Stimulated activated CD8-positive, alpha-beta memory T cell treated with anti-CD3 and anti-CD28 coated beads, Interleukin-7, amount 100 ng/mL, for 48 hours (primary cell): ENCODE measurements around the gene TMED10.
A peak's percentile ranks its signal among the peaks of the same experiment; 100 is the strongest.

Source experiments
- DNase-seq, 2 donors: peaks; one replicate each; pipeline ENCODE4 v3.0.0-alpha.2; 2020; ENCODE audit warnings: low read depth in 1 of 2; ENCODE audit errors: extremely low read depth in 1 of 2

The TMED10 gene

DNA sequence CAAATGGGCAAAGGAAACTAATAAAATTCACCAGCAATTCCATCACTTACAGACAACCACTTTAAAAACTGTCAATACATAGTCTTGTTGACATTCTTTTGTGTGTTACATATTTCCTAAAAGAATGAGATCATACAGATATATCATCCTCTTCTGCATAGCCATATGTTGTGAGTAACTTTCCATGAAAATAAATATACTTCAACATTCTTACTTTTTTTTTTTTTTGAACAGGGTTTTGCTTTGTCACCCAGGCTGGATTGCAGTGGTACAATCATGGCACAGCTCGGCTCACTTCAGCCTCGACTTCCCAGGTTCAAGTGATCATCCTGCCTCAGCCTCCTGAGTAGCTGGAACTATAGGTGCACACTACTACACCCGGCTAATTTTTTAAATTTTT lies 86.1 kb downstream of the TMED10 start:
- no peak for DNase-seq

DNA sequence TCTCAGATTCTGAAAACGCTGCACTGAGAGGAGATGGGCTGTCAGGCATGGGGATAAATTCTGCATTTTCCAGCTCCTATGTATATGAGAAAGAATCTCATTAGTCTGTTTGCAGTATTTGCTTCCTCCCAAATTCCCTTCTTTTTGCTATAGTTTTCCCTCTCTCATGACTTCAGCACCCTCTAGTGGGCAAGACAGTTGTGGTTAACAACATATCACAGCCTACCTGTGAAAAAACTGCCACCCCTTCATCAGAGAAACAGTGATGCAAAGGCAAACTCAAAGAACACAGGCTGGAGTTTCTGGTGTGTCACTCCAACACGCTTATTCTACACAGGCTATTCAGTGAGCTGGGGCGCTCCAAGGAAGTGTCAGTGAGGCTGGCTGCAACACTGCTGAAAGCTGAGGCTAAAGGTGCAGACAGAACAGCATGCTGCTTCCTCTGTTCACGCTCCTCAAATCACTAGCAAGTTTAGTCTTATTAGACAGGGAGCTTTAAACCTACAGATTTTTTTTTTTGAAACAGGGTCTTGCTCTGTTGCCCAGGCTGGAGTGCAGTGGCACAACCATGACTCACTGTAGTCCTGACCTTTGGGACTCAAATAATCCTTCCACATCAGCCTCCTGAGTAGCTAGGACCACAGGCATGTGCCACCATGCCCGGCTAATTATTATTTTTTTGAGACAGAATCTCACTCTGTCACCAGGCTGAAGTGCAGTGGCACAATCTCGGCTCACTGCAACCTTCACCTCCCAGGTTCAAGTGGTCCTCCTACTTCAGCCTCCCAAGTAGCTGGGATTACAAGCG lies 87.6 kb downstream of the TMED10 start:
- DNase-seq: peak in 1 of 2 donors; percentile 5

DNA sequence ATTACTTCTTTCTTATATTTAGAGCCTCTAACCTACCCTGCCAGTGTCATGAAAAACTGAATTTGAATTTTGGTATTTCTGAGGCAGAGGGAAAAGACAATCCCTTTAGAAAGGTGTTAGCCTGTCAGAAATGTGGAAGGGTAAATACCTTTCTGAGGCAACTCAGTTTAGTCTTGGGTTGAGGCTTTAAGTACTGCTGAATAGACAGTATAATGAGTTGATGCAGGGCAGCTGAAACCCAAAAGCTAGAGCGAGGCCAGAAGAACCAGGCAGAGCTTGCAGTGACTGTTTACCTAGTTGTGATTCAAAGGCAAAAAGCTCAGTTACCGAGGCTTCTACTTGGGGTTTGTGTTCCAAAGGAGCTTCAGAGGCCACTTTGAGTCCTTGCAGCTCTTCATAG lies 88.3 kb downstream of the TMED10 start:
- no peak for DNase-seq

DNA sequence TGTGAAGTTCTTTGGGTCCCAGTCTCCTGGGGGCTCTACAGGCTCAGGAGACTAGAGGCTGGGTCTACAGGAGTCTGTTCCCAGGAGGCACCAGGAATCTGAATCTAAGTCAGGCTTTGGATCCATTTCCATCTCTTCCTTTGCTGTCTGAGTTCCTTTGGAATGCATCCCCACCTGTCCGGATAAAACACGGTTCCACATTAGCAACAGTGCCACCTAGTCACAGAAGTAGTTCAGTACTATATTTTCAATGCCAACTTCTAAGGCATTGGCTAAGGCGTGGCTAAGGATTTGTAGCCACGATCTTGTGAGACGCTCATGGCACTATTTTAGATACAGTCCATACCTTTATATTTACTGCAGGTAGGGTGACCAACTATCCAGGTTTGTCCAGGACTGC lies 91.9 kb downstream of the TMED10 start:
- no peak for DNase-seq

DNA sequence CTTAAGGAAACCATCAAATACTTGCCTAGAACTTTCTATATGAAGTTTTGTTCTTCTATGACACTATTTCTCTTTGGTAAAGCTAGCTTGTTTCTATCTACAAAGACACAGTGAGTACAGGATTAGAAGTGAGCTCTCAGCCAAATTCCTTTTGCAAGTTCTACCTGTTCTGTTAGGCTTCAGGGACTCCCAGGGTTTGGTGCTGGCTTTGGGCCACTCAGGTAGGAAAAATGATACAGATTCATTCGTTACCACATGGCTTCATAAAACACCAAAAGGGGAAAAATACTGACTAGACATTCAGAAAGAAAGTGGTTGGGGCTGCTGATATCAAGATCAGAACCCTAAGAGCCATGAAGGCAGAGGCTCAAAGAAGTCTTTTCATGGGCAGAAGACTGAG lies 93.1 kb downstream of the TMED10 start:
- DNase-seq: no peak

DNA sequence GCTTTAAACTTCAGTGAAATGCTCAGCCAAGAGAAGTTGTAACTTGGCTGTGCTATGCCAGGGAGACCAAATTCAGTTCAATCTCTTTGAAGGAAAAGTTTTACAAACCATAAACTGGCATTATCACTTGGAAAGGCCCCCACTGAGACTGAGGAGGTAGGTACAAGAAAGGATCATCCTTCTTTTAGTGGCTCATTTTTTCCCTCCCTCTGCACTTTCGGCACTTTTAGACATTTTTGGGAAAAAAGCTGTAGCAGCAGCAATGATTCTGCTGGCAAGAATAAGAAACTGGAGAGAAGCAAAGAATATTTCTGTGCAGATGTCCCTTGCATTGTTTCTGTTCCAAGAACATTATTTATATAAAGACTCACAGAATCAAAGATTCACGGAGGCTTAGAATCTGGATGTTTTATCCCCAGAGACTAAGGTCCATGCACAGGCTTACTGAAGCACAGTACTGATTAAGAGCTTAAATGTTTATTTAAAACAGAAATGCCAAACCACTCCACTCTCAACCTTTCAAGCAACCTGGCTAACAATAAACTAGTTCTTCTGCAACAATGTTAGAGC lies 94.7 kb downstream of the TMED10 start:
- DNase-seq: no peak
